AML-193 (cell line): ENCODE results near the gene MBD3L1.

Experiments
- DNase-seq, 2 experiments: peaks; one replicate each; lab custom pipeline; 2025; lab: John Stamatoyannopoulos, UW

MBD3L1 gene

GRCh38 chr19:8832132-8833021 is at the start of gene MBD3L1, which contains the start of gene ZNF558:
Gene MBD3L1 (plus strand): TSS chr19:8832377. CDS start chr19:8842679, 10,302 bp downstream.
Gene ZNF558 (minus strand): TSS chr19:8832304. CDS start chr19:8822659, 9,645 bp downstream.
- DNase-seq: peak; percentile 88 to 89

GRCh38 chr19:8794823-8795222 is 37.4 kb upstream of the MBD3L1 start:
- no peak for DNase-seq

- no peak for DNase-seq
Measured at GRCh38 chr19:8806661-8807060, 25.5 kb upstream of the MBD3L1 start.

GRCh38 chr19:8811315-8812172 is 20.6 kb upstream of the MBD3L1 start:
- DNase-seq: no peak

- no peak for DNase-seq
Measured at GRCh38 chr19:8814176-8814575, 18.0 kb upstream of the MBD3L1 start.

GRCh38 chr19:8815780-8816179 is 16.4 kb upstream of the MBD3L1 start:
- DNase-seq: no peak

- DNase-seq: no peak
Measured at GRCh38 chr19:8820234-8820633, 11.9 kb upstream of the MBD3L1 start.

- no peak for DNase-seq
Measured at GRCh38 chr19:8821748-8822241, 10.4 kb upstream of the MBD3L1 start.

- no peak for DNase-seq
Measured at GRCh38 chr19:8826371-8826770, 5.8 kb upstream of the MBD3L1 start.

GRCh38 chr19:8827277-8827676 is 4.9 kb upstream of the MBD3L1 start:
- no peak for DNase-seq

- no peak for DNase-seq
Measured at GRCh38 chr19:8831373-8831772, 804 bp upstream of the MBD3L1 start.

- peak; percentile 64 to 66 for DNase-seq
Measured at GRCh38 chr19:8831832-8832131, 395 bp upstream of the MBD3L1 start.

GRCh38 chr19:8835446-8835845 is 3.3 kb downstream of the MBD3L1 start:
- DNase-seq: no peak

- no peak for DNase-seq
Measured at GRCh38 chr19:8835877-8836276, 3.7 kb downstream of the MBD3L1 start.

GRCh38 chr19:8840708-8841107 is 8.5 kb downstream of the MBD3L1 start:
- DNase-seq: no peak

GRCh38 chr19:8846819-8847218 is 14.6 kb downstream of the MBD3L1 start:
- no peak for DNase-seq

GRCh38 chr19:8849232-8849631 is 17.1 kb downstream of the MBD3L1 start:
- DNase-seq: no peak

- no peak for DNase-seq
Measured at GRCh38 chr19:8850488-8850887, 18.3 kb downstream of the MBD3L1 start.

- no peak for DNase-seq
Measured at GRCh38 chr19:8858260-8858659, 26.1 kb downstream of the MBD3L1 start.

GRCh38 chr19:8866344-8866743 is 34.2 kb downstream of the MBD3L1 start:
- no peak for DNase-seq

GRCh38 chr19:8877854-8878705 is 45.9 kb downstream of the MBD3L1 start:
- no peak for DNase-seq
